ENCODE results near the gene ARID3C.
A peak's percentile ranks its signal among the peaks of the same experiment; 100 is the strongest.

Gene ARID3C

GRCh38 chr9:34592895-34593601 is 35.8 kb downstream of the ARID3C start:
- H3K27ac ChIP-seq (ENCODE audit: low read depth, low read length): no peak overlapping the region
- H2BK120ac ChIP-seq (ENCODE audit: low read depth, low read length): no peak overlapping the region
- WGBS (ENCODE audit: extremely low coverage, insufficient coverage, low lambda C conversion rate): no CpG with 5 or more reads among the region's 26 CpGs
- no peaks in the 10 kb centered on the region for H3K79me1 ChIP-seq (ENCODE audit: low read length)
- no peaks in the 10 kb centered on the region for H3K79me2 ChIP-seq (ENCODE audit: control insufficient read depth, insufficient read depth, low read length)
- H2AK5ac ChIP-seq (ENCODE audit: low read length): no peak overlapping the region
- H3K4me2 ChIP-seq (ENCODE audit: low read length): no peak overlapping the region
- H3K18ac ChIP-seq (ENCODE audit: low read length): no peak overlapping the region
- H4K8ac ChIP-seq (ENCODE audit: low read depth, low read length): no peak overlapping the region
- no peak for DNase-seq
- no peak overlapping the region for H3K4me3 ChIP-seq (ENCODE audit: low read length)
- H3K4me1 ChIP-seq (ENCODE audit: control insufficient read depth, low read depth, low read length): peaks cover 8% of the 10 kb centered on the region
- peak overlapping the region; percentile 38 for H3K9ac ChIP-seq (ENCODE audit: low read length)
- no peak overlapping the region for H2BK15ac ChIP-seq (replicated peaks; ENCODE audit: low read depth)
- no peak overlapping the region for H3K4ac ChIP-seq (ENCODE audit: low read depth, low read length)
- H3K36me3 ChIP-seq (ENCODE audit: control insufficient read depth, insufficient read depth, low read length): no peaks in the 10 kb centered on the region
- no peak overlapping the region for H3K23ac ChIP-seq (ENCODE audit: low read length)
- H3K27me3 ChIP-seq (ENCODE audit: insufficient read depth, low read length, poor library complexity): peaks cover 24% of the 10 kb centered on the region
- H2BK5ac ChIP-seq (ENCODE audit: low read length): no peak overlapping the region
- no peak overlapping the region for H3K56ac ChIP-seq (ENCODE audit: low read length)
- H4K5ac ChIP-seq (ENCODE audit: low read length): no peak overlapping the region

DNA sequence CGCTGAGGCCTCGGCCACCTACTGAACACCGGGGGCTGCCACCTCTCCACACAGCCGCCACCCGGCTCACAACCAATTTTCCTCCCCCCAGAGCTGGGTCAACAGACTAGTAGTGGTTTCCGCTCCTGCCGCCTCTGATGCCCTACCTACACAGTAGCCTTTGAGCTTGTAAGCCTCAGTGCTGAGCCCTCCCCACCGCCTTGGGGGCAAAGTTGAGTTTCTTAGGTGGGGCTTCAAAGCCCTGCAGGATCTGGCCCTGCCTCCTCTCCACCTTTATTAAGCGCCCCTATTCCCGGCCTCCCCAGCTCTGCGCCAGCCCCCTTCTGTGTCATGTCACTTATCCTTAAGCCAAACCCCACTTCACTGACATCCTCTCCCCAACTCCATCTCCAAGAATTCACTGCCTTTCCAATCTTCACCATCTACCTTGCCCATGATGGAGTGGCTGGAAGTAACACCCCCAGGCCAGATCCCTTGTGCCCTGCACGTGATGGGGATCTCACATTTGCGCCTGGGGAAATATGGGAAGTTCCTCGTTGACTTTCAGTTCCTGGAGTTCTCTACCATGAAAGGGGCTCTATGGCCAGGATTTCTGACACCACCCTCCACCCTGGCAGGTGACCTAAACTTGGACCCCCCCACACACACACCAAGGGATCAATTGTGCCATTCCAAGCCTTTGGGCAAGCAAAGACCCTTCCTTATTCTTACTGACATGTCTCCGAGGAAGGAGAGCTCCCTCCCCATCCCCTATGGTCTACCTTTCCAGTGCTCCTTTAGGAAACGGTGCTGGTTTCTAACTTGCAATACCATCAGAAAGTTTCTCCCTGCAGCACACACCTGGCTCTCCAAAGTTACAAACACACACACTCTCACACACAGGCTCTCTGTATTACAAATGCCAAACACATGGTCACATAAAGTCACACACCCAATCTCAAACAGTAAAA is 36.7 kb downstream of the ARID3C start:
- H3K4me1 ChIP-seq (ENCODE audit: control insufficient read depth, low read depth, low read length): peaks cover 14% of the 10 kb centered on the region
- H3K79me2 ChIP-seq (ENCODE audit: control insufficient read depth, insufficient read depth, low read length): no peaks in the 10 kb centered on the region
- H4K5ac ChIP-seq (ENCODE audit: low read length): no peak overlapping the region
- H2AK5ac ChIP-seq (ENCODE audit: low read length): no peak overlapping the region
- H3K56ac ChIP-seq (ENCODE audit: low read length): peak overlapping the region; percentile 42
- no peak overlapping the region for H2BK15ac ChIP-seq (replicated peaks; ENCODE audit: low read depth)
- no peaks in the 10 kb centered on the region for H3K79me1 ChIP-seq (ENCODE audit: low read length)
- no CpG with 5 or more reads among the region's 16 CpGs for WGBS (ENCODE audit: extremely low coverage, insufficient coverage, low lambda C conversion rate)
- H3K27ac ChIP-seq (ENCODE audit: low read depth, low read length): no peak overlapping the region
- H3K23ac ChIP-seq (ENCODE audit: low read length): peak overlapping the region; percentile 24
- no peak overlapping the region for H2BK5ac ChIP-seq (ENCODE audit: low read length)
- no peak overlapping the region for H4K8ac ChIP-seq (ENCODE audit: low read depth, low read length)
- H3K27me3 ChIP-seq (ENCODE audit: insufficient read depth, low read length, poor library complexity): peaks cover 33% of the 10 kb centered on the region
- H2BK120ac ChIP-seq (ENCODE audit: low read depth, low read length): no peak overlapping the region
- H3K4me2 ChIP-seq (ENCODE audit: low read length): peak overlapping the region; percentile 18
- no peak for DNase-seq
- no peak overlapping the region for H3K9ac ChIP-seq (ENCODE audit: low read length)
- no peak overlapping the region for H3K4me3 ChIP-seq (ENCODE audit: low read length)
- no peaks in the 10 kb centered on the region for H3K36me3 ChIP-seq (ENCODE audit: control insufficient read depth, insufficient read depth, low read length)
- no peak overlapping the region for H3K18ac ChIP-seq (ENCODE audit: low read length)
- no peak overlapping the region for H3K4ac ChIP-seq (ENCODE audit: low read depth, low read length)

- no peaks in the 10 kb centered on the region for H3K79me2 ChIP-seq (ENCODE audit: control insufficient read depth, insufficient read depth, low read length)
- no peak overlapping the region for H3K4ac ChIP-seq (ENCODE audit: low read depth, low read length)
- H3K23ac ChIP-seq (ENCODE audit: low read length): no peak overlapping the region
- H3K79me1 ChIP-seq (ENCODE audit: low read length): no peaks in the 10 kb centered on the region
- peaks cover 37% of the 10 kb centered on the region for H3K27me3 ChIP-seq (ENCODE audit: insufficient read depth, low read length, poor library complexity)
- H2BK5ac ChIP-seq (ENCODE audit: low read length): no peak overlapping the region
- H3K36me3 ChIP-seq (ENCODE audit: control insufficient read depth, insufficient read depth, low read length): no peaks in the 10 kb centered on the region
- H2BK120ac ChIP-seq (ENCODE audit: low read depth, low read length): no peak overlapping the region
- H3K18ac ChIP-seq (ENCODE audit: low read length): no peak overlapping the region
- peaks cover 20% of the 10 kb centered on the region for H3K4me1 ChIP-seq (ENCODE audit: control insufficient read depth, low read depth, low read length)
- no peak overlapping the region for H2BK15ac ChIP-seq (replicated peaks; ENCODE audit: low read depth)
- peak; percentile 83 for DNase-seq
- no peak overlapping the region for H4K5ac ChIP-seq (ENCODE audit: low read length)
- no peak overlapping the region for H3K56ac ChIP-seq (ENCODE audit: low read length)
- WGBS (ENCODE audit: extremely low coverage, insufficient coverage, low lambda C conversion rate): no CpG with 5 or more reads among the region's 60 CpGs
- no peak overlapping the region for H3K4me3 ChIP-seq (ENCODE audit: low read length)
- no peak overlapping the region for H3K9ac ChIP-seq (ENCODE audit: low read length)
- peak overlapping the region; percentile 50 for H3K4me2 ChIP-seq (ENCODE audit: low read length)
- no peak overlapping the region for H4K8ac ChIP-seq (ENCODE audit: low read depth, low read length)
- no peak overlapping the region for H2AK5ac ChIP-seq (ENCODE audit: low read length)
- H3K27ac ChIP-seq (ENCODE audit: low read depth, low read length): no peak overlapping the region
These were observed 37.5 kb downstream of the ARID3C start for GRCh38 chr9:34591248-34591916.

GRCh38 chr9:34590381-34591247 is 38.3 kb downstream of the ARID3C start:
- no peak overlapping the region for H3K23ac ChIP-seq (ENCODE audit: low read length)
- no peak overlapping the region for H3K4me3 ChIP-seq (ENCODE audit: low read length)
- DNase-seq: no peak
- no peak overlapping the region for H3K27ac ChIP-seq (ENCODE audit: low read depth, low read length)
- H2BK15ac ChIP-seq (replicated peaks; ENCODE audit: low read depth): no peak overlapping the region
- H3K4me2 ChIP-seq (ENCODE audit: low read length): peak overlapping the region; percentile 84
- H3K56ac ChIP-seq (ENCODE audit: low read length): peak overlapping the region; percentile 89
- H2BK120ac ChIP-seq (ENCODE audit: low read depth, low read length): no peak overlapping the region
- no peak overlapping the region for H4K5ac ChIP-seq (ENCODE audit: low read length)
- no peak overlapping the region for H4K8ac ChIP-seq (ENCODE audit: low read depth, low read length)
- H3K18ac ChIP-seq (ENCODE audit: low read length): no peak overlapping the region
- H2AK5ac ChIP-seq (ENCODE audit: low read length): no peak overlapping the region
- no peak overlapping the region for H3K4ac ChIP-seq (ENCODE audit: low read depth, low read length)
- WGBS (ENCODE audit: extremely low coverage, insufficient coverage, low lambda C conversion rate): no CpG with 5 or more reads among the region's 40 CpGs
- peaks cover 26% of the 10 kb centered on the region for H3K4me1 ChIP-seq (ENCODE audit: control insufficient read depth, low read depth, low read length)
- H3K79me2 ChIP-seq (ENCODE audit: control insufficient read depth, insufficient read depth, low read length): no peaks in the 10 kb centered on the region
- H2BK5ac ChIP-seq (ENCODE audit: low read length): no peak overlapping the region
- peaks cover 37% of the 10 kb centered on the region for H3K27me3 ChIP-seq (ENCODE audit: insufficient read depth, low read length, poor library complexity)
- H3K36me3 ChIP-seq (ENCODE audit: control insufficient read depth, insufficient read depth, low read length): no peaks in the 10 kb centered on the region
- no peaks in the 10 kb centered on the region for H3K79me1 ChIP-seq (ENCODE audit: low read length)
- H3K9ac ChIP-seq (ENCODE audit: low read length): peak overlapping the region; percentile 66

- Histone ChIP-seq H3K23ac (ENCODE audit: low read length) (no peak within 1 kb of the TSS), H3K4me2 (ENCODE audit: low read length) (peak within 1 kb of the TSS; percentile 84), H3K56ac (ENCODE audit: low read length) (peak within 1 kb of the TSS; percentile 89)
These were observed 39.1 kb downstream of the ARID3C start, which contains the start of gene CNTFR for GRCh38 chr9:34589636-34590380. CNTFR (minus strand) TSS chr9:34589724; CDS start chr9:34568981, 20,743 bp downstream.

More at GRCh38 chr9:34589636-34590380, 39.1 kb downstream of the ARID3C start, which contains the start of gene CNTFR:
- WGBS (ENCODE audit: extremely low coverage, insufficient coverage, low lambda C conversion rate): no CpG with 5 or more reads among the region's 104 CpGs
- H2AK5ac ChIP-seq (ENCODE audit: low read length): no peak within 1 kb of the TSS
- H3K79me1 ChIP-seq (ENCODE audit: low read length): no peaks in the 10 kb centered on the region
- H3K18ac ChIP-seq (ENCODE audit: low read length): no peak within 1 kb of the TSS
- H2BK15ac ChIP-seq (replicated peaks; ENCODE audit: low read depth): no peak within 1 kb of the TSS
- peak within 1 kb of the TSS; percentile 35 for H3K4me3 ChIP-seq (ENCODE audit: low read length)
- no peak within 1 kb of the TSS for H2BK120ac ChIP-seq (ENCODE audit: low read depth, low read length)
- no peak within 1 kb of the TSS for H4K5ac ChIP-seq (ENCODE audit: low read length)
- no peak within 1 kb of the TSS for H2BK5ac ChIP-seq (ENCODE audit: low read length)
- H3K4ac ChIP-seq (ENCODE audit: low read depth, low read length): no peak within 1 kb of the TSS
- peaks cover 37% of the 10 kb centered on the region for H3K27me3 ChIP-seq (ENCODE audit: insufficient read depth, low read length, poor library complexity)
- no peak within 1 kb of the TSS for H3K27ac ChIP-seq (ENCODE audit: low read depth, low read length)
- no peaks in the 10 kb centered on the region for H3K36me3 ChIP-seq (ENCODE audit: control insufficient read depth, insufficient read depth, low read length)
- no peaks in the 10 kb centered on the region for H3K79me2 ChIP-seq (ENCODE audit: control insufficient read depth, insufficient read depth, low read length)
- peaks cover 30% of the 10 kb centered on the region for H3K4me1 ChIP-seq (ENCODE audit: control insufficient read depth, low read depth, low read length)
- H4K8ac ChIP-seq (ENCODE audit: low read depth, low read length): no peak within 1 kb of the TSS
- DNase-seq: no peak
- H3K9ac ChIP-seq (ENCODE audit: low read length): peak within 1 kb of the TSS; percentile 66
